Type B pancreatic cell (in vitro differentiated cells): Measurements from ENCODE around the gene KRT6C. TPM values are rescaled to one million over a fixed set of nuclear protein-coding genes. Genes with fewer than 3 reads are reported as not detected.

Experiments
- DNase-seq: peaks from one replicate; pipeline ENCODE4 v3.0.0; 2021; ENCODE audit warnings: mixed read lengths; ENCODE audit not compliant: unreplicated experiment; ENCODE audit errors: extremely low spot score
- H3K27ac Mint-ChIP-seq: 2 replicates; pipeline ENCODE4 v1.8.0; 2021; ENCODE audit warnings: mild to moderate bottlenecking, mixed read lengths
- H3K27me3 Mint-ChIP-seq: 2 replicates; pipeline ENCODE4 v1.8.0; 2021; ENCODE audit warnings: mixed read lengths
- H3K36me3 Mint-ChIP-seq: 2 replicates; pipeline ENCODE4 v1.8.0; 2021; ENCODE audit warnings: mixed read lengths
- H3K4me1 Mint-ChIP-seq: one replicate; pipeline ENCODE4 v1.8.0; 2021; ENCODE audit warnings: mixed read lengths; ENCODE audit not compliant: unreplicated experiment
- H3K4me3 Mint-ChIP-seq: 2 replicates; pipeline ENCODE4 v1.8.0; 2021; ENCODE audit warnings: mild to moderate bottlenecking, mixed read lengths
- H3K9me3 Mint-ChIP-seq: 2 replicates; pipeline ENCODE4 v1.8.0; 2021; ENCODE audit warnings: mixed read lengths
- total RNA-seq: library from RNA; stranded (reverse); gene quantifications from 2 replicates; pipeline ENCODE4 v1.2.1, GENCODE V29; 2021; ENCODE audit warnings: low replicate concordance
- TF ChIP-seq, protein P1 (sequence below): fragments of 200-600 bp; sonication (generic); conservative IDR thresholded peaks from 2 replicates; pipeline ENCODE4 v1.5.0; 2021; ENCODE audit warnings: antibody characterized with exemption, mild to moderate bottlenecking

The KRT6C gene
- total RNA-seq, 1 donor from 2014 or later = 0.19 TPM

DNA sequence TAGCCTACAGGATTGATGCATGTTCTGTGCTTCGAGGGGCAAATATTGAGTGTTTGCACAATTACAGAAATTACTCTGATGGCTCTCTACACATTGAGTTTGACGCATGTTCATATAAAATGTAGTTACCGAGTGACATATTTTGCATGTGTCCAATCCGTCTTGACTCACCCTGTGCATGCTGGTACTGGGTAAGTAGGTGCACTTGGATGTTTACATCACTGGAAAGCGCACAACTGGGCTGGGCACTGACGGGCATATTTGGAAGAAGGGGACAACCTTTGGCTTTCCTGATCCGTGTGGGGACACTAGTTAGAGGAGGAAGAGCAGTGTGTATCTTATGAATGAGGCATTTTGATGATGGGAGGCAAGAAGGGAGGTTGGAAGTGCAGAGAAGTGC is 24.4 kb upstream of the KRT6C start:
- Mint-ChIP-seq H3K27ac (no peak overlapping the region), H3K4me1 (peaks cover 8% of the 10 kb centered on the region)

DNA sequence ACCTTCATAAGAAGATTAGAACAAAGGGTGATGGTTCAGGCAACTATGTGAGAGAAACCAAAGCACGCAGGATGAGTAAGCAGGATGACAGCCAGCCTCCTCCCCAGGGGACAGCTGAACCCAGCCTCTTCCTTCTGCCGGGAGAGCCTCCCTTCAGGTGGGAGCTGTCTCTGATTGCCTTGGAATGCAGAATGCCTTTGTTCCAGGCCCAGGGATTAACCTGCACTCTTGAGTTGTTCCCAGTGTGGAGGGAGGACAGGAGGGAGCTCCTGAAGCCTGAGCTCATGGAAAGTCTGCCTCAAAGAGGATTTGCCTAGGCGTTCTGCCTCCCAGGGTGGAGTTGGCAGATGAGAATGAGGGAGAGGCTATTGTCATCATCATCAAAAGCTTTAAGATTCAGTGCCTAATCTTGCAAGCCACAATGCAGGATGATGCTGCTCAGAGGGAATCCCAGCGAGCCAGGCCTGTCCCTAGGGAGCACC is 23.0 kb upstream of the KRT6C start:
- no peak for DNase-seq
- Mint-ChIP-seq H3K4me3 (no peak overlapping the region), H3K27me3 (peaks cover 30% of the 10 kb centered on the region), H3K9me3 (peaks cover 4% of the 10 kb centered on the region), H3K36me3 (no peaks in the 10 kb centered on the region), H3K4me1 (peaks cover 8% of the 10 kb centered on the region), H3K27ac (peak overlapping the region; percentile 68)
- TF ChIP-seq, protein P1, sequence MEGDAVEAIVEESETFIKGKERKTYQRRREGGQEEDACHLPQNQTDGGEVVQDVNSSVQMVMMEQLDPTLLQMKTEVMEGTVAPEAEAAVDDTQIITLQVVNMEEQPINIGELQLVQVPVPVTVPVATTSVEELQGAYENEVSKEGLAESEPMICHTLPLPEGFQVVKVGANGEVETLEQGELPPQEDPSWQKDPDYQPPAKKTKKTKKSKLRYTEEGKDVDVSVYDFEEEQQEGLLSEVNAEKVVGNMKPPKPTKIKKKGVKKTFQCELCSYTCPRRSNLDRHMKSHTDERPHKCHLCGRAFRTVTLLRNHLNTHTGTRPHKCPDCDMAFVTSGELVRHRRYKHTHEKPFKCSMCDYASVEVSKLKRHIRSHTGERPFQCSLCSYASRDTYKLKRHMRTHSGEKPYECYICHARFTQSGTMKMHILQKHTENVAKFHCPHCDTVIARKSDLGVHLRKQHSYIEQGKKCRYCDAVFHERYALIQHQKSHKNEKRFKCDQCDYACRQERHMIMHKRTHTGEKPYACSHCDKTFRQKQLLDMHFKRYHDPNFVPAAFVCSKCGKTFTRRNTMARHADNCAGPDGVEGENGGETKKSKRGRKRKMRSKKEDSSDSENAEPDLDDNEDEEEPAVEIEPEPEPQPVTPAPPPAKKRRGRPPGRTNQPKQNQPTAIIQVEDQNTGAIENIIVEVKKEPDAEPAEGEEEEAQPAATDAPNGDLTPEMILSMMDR = no peak

More for the DNA sequence above, 24.4 kb upstream of the KRT6C start:
- Mint-ChIP-seq H3K27me3 (peaks cover 24% of the 10 kb centered on the region), H3K4me3 (no peak overlapping the region), H3K9me3 (peaks cover 4% of the 10 kb centered on the region), H3K36me3 (no peaks in the 10 kb centered on the region)
- DNase-seq = no peak
- TF ChIP-seq, protein P1 = no peak

DNA sequence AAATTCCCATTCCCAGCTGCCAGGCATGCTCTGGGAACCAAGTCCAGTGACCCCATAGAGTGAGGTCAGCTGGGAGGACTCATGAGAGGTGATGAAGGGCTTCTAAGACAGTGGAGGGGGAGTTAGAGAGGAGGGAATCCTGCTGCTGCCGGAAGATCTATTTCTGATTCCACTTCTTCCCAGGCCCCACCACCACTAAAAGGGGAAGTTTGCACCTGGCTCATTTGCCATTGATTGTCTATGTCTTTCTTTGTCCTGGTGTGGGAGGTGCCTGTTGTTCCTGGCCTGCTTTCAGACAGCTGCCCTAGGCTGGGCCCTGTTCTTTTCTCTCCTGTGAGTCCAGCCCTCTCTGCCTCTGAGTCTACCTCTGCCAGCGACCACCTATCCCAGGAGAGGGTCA is 22.4 kb upstream of the KRT6C start:
- H3K27ac Mint-ChIP-seq = peak overlapping the region; percentile 68
- H3K4me3 Mint-ChIP-seq = no peak overlapping the region
- H3K4me1 Mint-ChIP-seq = peaks cover 8% of the 10 kb centered on the region
- TF ChIP-seq, protein P1 = no peak
- peaks cover 36% of the 10 kb centered on the region for H3K27me3 Mint-ChIP-seq
- no peak for DNase-seq
- H3K36me3 Mint-ChIP-seq = no peaks in the 10 kb centered on the region
- H3K9me3 Mint-ChIP-seq = peaks cover 4% of the 10 kb centered on the region

DNA sequence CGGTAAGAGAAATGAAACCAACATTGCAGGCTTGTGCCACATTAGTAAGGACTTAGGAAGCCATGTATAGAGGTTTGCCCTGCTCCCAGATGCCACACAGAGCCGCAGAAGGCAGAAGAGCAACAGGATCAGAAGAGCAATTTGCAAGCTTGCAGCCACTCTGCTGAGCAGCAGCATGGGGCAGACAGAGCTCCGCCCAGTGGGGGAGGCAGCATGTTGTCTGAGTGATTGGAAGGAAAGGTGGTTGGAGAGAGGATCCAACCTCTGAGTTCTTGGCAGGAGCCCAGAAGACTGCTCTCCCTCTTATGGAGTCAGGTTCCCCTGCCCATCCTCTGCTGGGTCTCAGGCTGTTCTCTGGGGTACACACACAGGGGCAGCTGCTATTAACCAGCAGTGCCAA is 21.8 kb upstream of the KRT6C start:
- H3K27me3 Mint-ChIP-seq = peaks cover 39% of the 10 kb centered on the region
- H3K27ac Mint-ChIP-seq = no peak overlapping the region
- peaks cover 8% of the 10 kb centered on the region for H3K4me1 Mint-ChIP-seq
- no peaks in the 10 kb centered on the region for H3K9me3 Mint-ChIP-seq
- DNase-seq = no peak
- TF ChIP-seq, protein P1 = no peak
- H3K4me3 Mint-ChIP-seq = no peak overlapping the region
- H3K36me3 Mint-ChIP-seq = no peaks in the 10 kb centered on the region

DNA sequence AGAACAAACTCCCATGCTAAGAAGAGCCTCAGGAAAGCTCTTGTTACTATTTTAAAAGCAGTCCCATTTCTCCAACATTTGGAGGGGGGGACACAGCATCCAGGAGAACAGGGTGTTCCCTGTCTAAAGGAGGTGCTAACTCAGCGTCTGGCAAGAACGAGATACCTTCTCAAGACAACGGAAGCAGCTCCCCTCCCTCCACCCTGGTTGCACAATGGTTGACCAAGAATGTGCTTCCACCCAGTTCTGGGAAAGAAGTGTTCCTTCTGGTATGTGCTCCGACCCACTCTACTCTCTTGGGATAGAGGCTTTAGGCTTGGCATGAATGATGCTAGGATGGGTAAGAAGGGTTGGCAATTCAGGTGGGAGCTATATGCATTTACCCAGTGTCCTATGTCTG is 20.9 kb upstream of the KRT6C start:
- Mint-ChIP-seq H3K27ac (no peak overlapping the region), H3K9me3 (no peaks in the 10 kb centered on the region), H3K27me3 (peaks cover 46% of the 10 kb centered on the region), H3K36me3 (no peaks in the 10 kb centered on the region), H3K4me1 (peaks cover 8% of the 10 kb centered on the region), H3K4me3 (no peak overlapping the region)
- TF ChIP-seq, protein P1 = no peak
- no peak for DNase-seq

DNA sequence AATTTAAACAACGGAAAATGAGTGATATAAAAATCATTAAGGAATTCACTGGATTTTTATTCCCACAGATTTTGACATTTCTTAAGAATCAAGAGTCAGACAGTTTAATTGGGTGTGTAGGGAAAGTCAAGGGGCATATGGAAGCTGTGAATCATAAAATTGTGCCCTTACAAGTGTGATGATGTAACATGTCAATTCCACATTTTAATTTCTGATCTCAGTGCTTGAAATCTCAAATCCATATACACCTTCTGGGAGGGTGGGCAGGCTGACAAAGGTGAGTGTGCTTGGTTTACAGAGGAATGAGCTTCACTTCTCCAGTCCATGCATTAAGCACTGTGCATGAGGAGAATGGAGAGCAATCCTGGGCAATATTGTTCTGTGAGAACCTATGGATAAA is 20.5 kb upstream of the KRT6C start:
- Mint-ChIP-seq H3K36me3 (no peaks in the 10 kb centered on the region), H3K4me3 (no peak overlapping the region), H3K9me3 (no peaks in the 10 kb centered on the region), H3K4me1 (peaks cover 8% of the 10 kb centered on the region), H3K27ac (no peak overlapping the region), H3K27me3 (peaks cover 46% of the 10 kb centered on the region)
- TF ChIP-seq, protein P1 = no peak
- DNase-seq = no peak
